DMS 273 treated with DMSO at 0.1 percent for 48 hours (cell line): ENCODE results near the gene MEOX1.

Experiments used
- DNase-seq: peaks from one replicate; lab custom pipeline; 2025; lab: John Stamatoyannopoulos, UW

Gene MEOX1

DNA sequence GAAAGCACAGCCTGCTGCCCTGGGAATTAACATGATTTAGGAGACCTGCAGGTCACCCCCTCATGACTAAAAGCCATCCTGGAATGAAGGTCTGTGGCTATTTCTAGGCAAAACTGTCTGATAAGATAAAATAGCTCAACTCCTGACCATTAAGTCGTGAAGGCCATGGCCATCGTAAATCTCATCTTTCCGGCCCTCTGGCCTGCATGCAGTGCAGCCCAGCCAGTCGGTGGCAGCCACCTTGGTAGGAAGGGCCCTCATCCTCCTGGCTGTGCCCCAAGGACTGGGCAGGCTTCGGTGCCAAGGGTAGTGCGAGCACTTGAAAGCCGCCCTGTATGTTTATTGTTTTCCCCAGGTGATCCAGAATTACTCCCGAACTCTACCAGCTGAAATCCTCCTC lies 18.2 kb upstream of the MEOX1 start:
- no peak for DNase-seq

- no peak for DNase-seq
Measured at GRCh38 chr17:43679401-43679800, 17.7 kb upstream of the MEOX1 start.

DNA sequence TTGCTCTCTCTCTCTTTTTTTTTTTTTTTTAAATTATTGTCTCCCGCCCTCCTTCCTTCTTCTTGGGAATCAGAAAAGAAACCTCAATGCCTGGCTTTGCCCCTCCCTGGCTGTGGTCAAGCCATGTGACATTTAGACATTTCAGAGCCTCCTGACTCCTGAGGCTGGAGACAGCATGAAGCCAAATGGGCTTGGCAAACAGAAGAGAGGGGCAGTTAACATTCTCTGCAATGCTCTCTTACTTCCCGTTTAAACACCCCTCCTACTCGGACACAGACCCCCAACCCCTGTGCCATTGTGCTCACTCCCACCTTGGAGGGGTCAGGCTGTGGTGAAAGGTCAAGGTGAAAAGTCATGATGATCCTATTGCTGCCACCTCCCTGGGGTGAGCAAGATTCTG lies 14.7 kb upstream of the MEOX1 start:
- no peak for DNase-seq

- no peak for DNase-seq
Measured at GRCh38 chr17:43674394-43674793, 12.7 kb upstream of the MEOX1 start.

- DNase-seq, result peak; percentile 25
Measured at GRCh38 chr17:43673516-43674323, 12.0 kb upstream of the MEOX1 start.

GRCh38 chr17:43671755-43672519 lies 10.2 kb upstream of the MEOX1 start:
- DNase-seq, result no peak

DNA sequence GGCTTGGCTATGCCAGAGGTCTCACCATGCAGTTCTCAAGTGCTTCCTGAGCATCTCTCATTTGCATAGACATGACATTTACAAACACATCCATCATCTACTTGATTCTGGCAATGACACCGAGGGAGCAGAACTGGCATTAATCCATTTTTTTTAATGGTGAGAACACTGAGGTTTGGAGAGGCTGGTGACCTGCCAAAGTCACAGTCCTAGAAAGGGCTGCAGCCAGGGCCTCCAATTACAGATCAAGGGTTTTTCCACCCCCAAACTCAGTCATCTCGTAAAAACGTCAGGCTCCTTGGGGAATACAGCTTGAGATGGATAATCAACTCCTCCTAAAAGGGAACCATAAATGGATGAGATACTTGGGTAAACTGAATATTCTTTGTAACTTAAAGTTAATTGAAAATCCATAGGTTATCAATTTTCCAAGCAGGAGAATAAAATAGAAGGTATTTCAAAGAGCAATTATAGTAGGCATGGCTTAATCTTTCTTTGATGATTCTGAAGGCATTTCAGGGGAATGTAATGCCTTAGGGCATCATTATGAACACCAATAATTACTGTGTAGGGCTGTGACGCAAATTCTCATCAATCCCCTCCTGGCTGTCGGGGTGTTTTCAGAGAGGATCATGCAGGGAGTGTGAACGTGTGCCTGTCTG lies 9.4 kb upstream of the MEOX1 start:
- no peak for DNase-seq

- no peak for DNase-seq
Measured at GRCh38 chr17:43670645-43671030, 8.9 kb upstream of the MEOX1 start.

DNA sequence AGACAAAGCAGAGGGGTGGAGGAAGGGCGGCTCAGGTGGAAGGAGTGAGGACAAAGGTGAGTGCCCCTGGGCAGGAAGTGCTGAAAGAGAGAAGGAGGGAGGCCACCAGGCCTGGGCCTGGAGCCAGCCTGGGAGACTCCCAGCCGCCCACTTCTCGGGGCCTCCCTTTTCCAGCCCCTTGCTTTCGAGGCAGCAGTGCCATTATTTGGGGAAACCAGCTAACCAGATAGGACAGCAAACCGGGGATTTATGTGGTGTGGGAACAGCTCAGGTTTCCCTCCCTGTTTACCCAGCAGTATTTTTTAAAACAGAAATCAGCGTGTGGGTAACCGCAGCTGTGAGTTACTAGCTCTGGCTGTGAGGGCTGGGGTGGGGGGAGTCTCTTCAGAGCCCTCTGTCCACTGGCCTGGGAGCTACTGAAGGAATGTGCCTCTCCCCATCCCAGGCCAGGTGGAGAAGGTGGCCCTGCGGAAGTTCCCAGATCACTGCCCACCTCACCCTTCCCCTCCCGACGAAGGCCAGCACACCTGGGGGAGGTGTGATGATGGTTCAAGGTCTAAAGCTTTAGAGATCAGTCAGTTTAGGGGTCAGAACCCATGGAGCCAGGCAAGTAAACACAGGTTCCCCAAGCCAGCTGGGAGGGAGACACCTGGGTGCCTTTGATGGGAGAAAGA lies 8.4 kb upstream of the MEOX1 start:
- DNase-seq, result no peak

GRCh38 chr17:43667947-43668348 lies 6.2 kb upstream of the MEOX1 start:
- no peak for DNase-seq

- no peak for DNase-seq
Measured at GRCh38 chr17:43667506-43667905, 5.8 kb upstream of the MEOX1 start.

GRCh38 chr17:43665937-43666236 lies 4.2 kb upstream of the MEOX1 start:
- DNase-seq, result no peak

- no peak for DNase-seq
Measured at GRCh38 chr17:43665084-43665936, 3.6 kb upstream of the MEOX1 start.

GRCh38 chr17:43664096-43664495 lies 2.4 kb upstream of the MEOX1 start:
- DNase-seq, result no peak

DNA sequence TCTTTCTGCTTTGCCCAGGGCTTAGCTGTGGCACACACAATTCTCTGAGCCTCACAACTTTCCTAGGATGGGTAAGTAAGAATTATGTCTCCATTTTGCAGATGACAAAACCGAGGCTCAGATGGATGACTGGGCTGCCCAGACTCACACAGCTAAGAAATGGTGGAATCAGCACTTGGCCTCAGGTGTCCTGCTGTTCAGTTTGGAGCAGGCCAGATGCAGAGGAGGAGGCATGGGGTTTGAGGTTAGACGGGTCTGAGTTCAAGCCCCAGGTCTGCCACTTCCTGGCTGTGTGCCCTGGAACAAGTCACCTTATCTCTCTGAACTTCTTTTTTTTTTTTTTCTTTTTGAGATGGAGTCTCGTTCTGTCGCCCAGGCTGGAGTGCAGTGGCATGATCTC lies 1.7 kb upstream of the MEOX1 start:
- no peak for DNase-seq

DNA sequence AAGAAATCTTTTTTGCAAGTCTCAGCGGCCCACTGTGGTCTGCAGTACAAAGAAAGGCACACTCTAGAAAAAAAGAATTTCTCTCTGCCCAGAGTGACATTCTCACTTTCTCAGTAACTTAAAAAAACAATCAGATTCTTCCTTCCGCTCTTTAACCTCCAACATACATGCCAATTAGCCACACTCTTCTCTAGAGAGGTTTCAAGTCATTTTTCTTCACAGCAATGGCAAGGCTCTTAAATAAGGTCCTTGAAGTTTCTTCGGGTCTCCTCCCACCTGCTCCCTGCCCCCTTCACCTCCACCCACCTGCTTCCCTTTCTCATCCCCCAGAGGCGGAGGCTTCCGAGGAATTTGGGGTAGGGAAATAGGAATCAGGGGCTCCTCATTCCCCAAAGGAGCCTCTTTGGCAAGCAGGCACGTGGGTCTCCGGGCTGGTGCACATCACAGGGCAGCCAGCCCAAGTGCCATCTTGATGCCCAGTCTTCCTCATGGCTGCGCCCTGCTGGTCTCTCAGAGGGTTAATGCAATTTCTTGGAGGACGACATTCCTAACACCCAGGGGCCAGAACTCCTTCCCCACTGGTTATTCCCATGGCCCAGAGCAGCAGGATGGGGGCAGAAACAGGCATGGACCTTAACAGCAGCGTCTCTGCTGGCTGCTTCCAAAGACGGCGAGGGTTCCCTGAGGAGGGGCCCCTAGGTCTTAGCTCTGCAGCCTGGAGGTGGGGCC lies 855 bp upstream of the MEOX1 start:
- DNase-seq, result no peak

GRCh38 chr17:43660816-43661493 lies 767 bp downstream of the MEOX1 start:
- DNase-seq, result no peak

DNA sequence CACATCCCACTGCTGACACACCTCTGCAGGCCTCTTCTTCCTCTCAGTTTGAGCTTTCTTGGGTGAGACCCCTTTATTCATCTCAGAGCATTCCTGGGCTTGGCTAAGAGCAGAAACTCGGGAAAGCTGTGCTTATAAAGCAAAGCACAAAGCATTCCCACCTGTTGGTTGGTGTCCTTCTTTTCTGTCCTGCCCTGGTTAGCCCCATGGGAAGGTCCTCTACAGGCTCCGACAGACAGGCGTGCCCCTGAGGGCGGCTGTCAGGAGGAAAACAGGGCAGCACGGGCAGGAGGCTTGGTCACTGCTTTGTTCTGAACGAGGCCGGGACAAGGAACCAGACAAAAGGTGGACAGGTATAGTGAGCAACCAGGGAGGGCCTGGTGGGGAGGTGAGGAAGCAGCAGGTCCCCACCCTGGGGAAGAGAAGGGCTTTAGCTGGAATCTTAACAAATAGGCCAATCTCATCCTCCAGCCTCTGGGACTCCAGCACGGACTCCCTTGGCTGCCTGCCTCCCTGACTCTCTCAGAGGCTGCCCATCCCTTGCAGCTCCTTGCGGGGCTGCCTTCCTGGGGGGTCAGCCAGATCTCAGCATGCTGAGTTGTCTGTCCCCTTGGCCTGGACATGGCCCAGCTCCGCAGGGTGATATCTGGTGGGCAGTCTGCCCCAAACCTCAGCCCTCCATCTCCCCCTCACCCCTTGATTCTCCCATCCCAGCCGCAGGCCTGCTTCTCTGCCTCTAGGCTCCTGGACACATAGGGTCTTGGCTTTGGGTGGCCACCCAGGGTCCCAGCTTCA lies 1.7 kb downstream of the MEOX1 start:
- no peak for DNase-seq

DNA sequence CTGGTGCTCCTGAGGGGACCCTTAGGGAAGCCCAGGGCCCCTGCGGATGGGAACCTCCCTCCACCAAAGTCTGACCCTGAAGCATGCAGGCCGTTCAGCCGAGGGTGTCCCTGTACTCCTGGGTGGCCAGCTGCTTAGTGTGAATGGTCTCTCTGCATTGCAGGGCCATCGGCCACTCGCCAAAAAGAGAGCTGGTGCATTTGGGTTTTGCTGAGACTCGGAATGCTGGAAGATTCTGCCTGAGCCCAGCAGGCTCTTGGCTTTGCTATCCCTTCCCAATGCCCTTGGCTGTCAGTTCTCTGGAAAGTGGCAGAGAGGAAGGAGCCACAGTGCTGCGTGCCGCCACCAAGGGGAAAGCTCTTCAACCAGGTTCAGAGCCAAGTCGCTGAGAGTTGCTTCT lies 2.8 kb downstream of the MEOX1 start:
- no peak for DNase-seq
